Heart left ventricle (tissue), 16 donors: ENCODE results near the gene CAPN11. TPM values are rescaled to one million over a fixed set of nuclear protein-coding genes. Genes with fewer than 3 reads are reported as not detected.

Source experiments
- ATAC-seq, 4 donors: fragments of 200-7000 bp; cut with Tn5 transposase; one replicate each; pipeline ENCODE4 v1.9.1; 2020 to 2022; ENCODE audit warnings: moderate library complexity in 4 of 4, mild to moderate bottlenecking in 3 of 4, moderate number of reproducible peaks in 1 of 4
- DNase-seq, 5 donors: peaks; one replicate each; pipeline ENCODE4 v3.0.0-alpha.2; 2020
- H3K27ac ChIP-seq, 12 donors: fragments of 200-600 bp; sonication (generic) in 4 of 12; one replicate each; pipeline versions ENCODE4 v1.5.0 to v1.8.0; 2016 to 2022; ENCODE audit warnings: mild to moderate bottlenecking in 2 of 12
- H3K27me3 ChIP-seq, 9 donors: fragments of 200-600 bp; sonication (generic) in 2 of 9; one replicate each; pipeline versions ENCODE4 v1.5.1 to v1.8.0; 2016 to 2022; ENCODE audit warnings: mild to moderate bottlenecking in 3 of 9
- H3K36me3 ChIP-seq, 9 donors: fragments of 200-600 bp; sonication (generic) in 2 of 9; one replicate each; pipeline versions ENCODE4 v1.5.0 to v1.8.0; 2018 to 2022; ENCODE audit warnings: mild to moderate bottlenecking in 2 of 9
- H3K4me1 ChIP-seq, 12 donors: fragments of 200-600 bp; sonication (generic) in 4 of 12; one replicate each; pipeline versions ENCODE4 v1.5.0 to v1.8.0; 2016 to 2022; ENCODE audit warnings: mild to moderate bottlenecking in 3 of 12
- H3K4me3 ChIP-seq, 12 donors: fragments of 200-600 bp; sonication (generic) in 4 of 12; one replicate each; pipeline versions ENCODE4 v1.5.0 to v1.8.0; 2017 to 2022; ENCODE audit warnings: mild to moderate bottlenecking in 9 of 12, moderate library complexity in 4 of 12
- H3K9me3 ChIP-seq, 12 donors: fragments of 200-600 bp; sonication (generic) in 4 of 12; one replicate each; pipeline versions ENCODE4 v1.5.0 to v1.8.0; 2016 to 2022; ENCODE audit warnings: mild to moderate bottlenecking in 1 of 12
- POLR2A ChIP-seq, 2 donors: fragments of 450-650 bp; IDR thresholded peaks; one replicate each; pipeline ENCODE4 v1.6.1; 2017; ENCODE audit warnings: antibody characterized with exemption in 2 of 2, mild to moderate bottlenecking in 2 of 2, moderate library complexity in 2 of 2
- WGBS, 4 donors: extraction: QIAGEN DNeasy Blood & Tissue Kit in 2 of 4; methylation state at CpG; one replicate each; pipeline versions ENCODE4 v1.1.5 to v1.1.7; 2013 to 2018; 5-methylcytosine and 5-hydroxymethylcytosine counted together
- intact Hi-C, 10 donors: fragments of 100-400 bp; cut with DNase I; formaldehyde crosslinking; loops; one replicate each; pipeline versions ENCODE4 v1.11.1 to v1.14.2; 2022
- polyA plus RNA-seq, 2 donors: library from polyadenylated mRNA; stranded (reverse); fragments of 200-250 nt; gene quantifications; one replicate each; pipeline ENCODE4 v1.2.3, GENCODE V29; 2013
- total RNA-seq, 9 donors: library from RNA; depleted of rRNA in 2 of 9; stranded (reverse); fragments of >200 nt in 2 of 9; fragmentation: NEBNext Ultra II Directional in 3 of 9; extraction: Animal tissue kit (Norgen Biotek cat#: 25700) in 3 of 9; gene quantifications; one replicate each; pipeline versions ENCODE4 v1.1.0 to v1.2.4, GENCODE V29; 2016 to 2023
- TF ChIP-seq, protein P1 (sequence below), 12 donors: fragments of 200-600 bp; sonication (generic) in 4 of 12; IDR thresholded peaks; one replicate each; pipeline versions ENCODE4 v1.5.0 to v1.8.0; 2018 to 2022; ENCODE audit warnings: antibody characterized with exemption in 12 of 12, mild to moderate bottlenecking in 5 of 12
- donor health status: ischemic (EF 13 %, LVEDD 7.1; RV severe dilation, severe dysfunction).
- donor health status: healthy with polysubstance abuse.
- donor health status: DM: no; HTN: yes; CAD: no.
- donor health status: DM: no; HTN: no; CAD: no.
- donor health status: ischemic (EF 25% LVEDD 6.9; RV normal size, moderate dysfunction).
- donor health status: ischemic (EF 25% LVEDD 5.7; RV mildly dilated, moderate dysfunction).
- donor health status: healthy.
- donor health status: DM: yes; HTN: yes; CAD: no.
- donor health status: ischemic (EF 35%, LVEDD 5.7; RV mildly dilated, moderate dysfunction).
- donor health status: nonischemic (EF 11% LVEDD 7.7; RV severe dilation, severe dysfunction).
- donor health status: DM: yes; HTN: yes; CAD: no.
- donor health status: PGD.
- donor health status: ischemic (EF 29% LVEDD 5.4; RV normal size, mild dysfunction).
- donor health status: nonischemic (EF 23%, LVEDD 6.1; RV moderate dilation, normal function).

Gene CAPN11
- total and polyA plus RNA-seq, 11 donors: 0.08 to 1.8 (median 0.38) TPM; not detected in 3

DNA sequence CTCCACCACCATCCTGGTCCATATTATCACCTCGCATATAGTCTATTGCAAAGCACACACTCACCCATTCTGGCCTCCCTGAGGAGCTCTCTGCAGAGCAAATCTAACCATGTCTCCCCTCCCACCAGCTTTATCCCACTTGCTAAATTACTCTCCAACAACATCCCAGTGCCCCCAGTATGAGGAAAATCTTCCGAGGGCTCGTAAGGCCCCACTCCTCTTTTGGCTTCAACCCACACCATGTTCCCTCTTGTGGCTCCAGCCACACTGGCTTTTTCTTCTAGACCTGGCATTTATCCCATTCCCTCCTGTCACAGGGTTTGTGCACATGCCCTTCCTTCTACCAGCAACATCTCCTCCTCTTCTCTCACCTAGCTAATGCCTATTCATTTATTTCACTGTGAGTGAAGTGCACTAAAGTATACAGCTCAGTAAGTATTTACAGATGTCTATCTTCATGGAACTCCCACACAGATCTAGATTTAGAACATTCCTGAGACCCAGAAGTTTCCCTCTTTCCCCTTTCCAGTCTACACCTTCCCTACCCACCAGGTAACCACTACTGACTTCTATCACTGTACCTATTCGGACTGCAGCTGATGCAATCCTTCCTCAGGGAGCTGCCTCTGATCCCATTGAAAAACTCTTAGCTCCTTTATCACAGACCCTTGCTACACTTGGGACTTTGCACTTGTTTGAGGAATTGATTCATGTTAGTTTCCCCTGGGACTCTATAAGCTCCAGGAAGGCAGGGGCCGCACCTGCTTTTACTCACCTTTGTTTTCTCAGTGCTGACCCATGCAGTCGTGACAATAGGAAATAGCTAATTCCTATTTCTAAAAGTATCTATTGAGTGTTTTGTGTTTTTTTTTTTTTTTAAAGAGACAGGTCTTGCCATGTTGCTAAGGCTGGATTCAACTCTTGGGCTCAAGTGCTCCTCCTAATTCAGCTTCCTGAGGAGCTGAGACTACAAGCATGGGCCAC is 46.9 kb upstream of the CAPN11 start:
- intact Hi-C loops: no loop called here
- H3K9me3 ChIP-seq: no peaks in the 10 kb centered on the region
- WGBS, 4 donors: 69 to 84% (median 75%) methylated on average over 6 of the region's 6 CpGs
- ATAC-seq (no peak), DNase-seq (no peak)
- TF ChIP-seq, protein P1, sequence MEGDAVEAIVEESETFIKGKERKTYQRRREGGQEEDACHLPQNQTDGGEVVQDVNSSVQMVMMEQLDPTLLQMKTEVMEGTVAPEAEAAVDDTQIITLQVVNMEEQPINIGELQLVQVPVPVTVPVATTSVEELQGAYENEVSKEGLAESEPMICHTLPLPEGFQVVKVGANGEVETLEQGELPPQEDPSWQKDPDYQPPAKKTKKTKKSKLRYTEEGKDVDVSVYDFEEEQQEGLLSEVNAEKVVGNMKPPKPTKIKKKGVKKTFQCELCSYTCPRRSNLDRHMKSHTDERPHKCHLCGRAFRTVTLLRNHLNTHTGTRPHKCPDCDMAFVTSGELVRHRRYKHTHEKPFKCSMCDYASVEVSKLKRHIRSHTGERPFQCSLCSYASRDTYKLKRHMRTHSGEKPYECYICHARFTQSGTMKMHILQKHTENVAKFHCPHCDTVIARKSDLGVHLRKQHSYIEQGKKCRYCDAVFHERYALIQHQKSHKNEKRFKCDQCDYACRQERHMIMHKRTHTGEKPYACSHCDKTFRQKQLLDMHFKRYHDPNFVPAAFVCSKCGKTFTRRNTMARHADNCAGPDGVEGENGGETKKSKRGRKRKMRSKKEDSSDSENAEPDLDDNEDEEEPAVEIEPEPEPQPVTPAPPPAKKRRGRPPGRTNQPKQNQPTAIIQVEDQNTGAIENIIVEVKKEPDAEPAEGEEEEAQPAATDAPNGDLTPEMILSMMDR (IDR thresholded peaks at IDR 0.05): no peak
- TF ChIP-seq POLR2A (IDR thresholded peaks at IDR 0.05): no peak
- H3K4me3 ChIP-seq: no peak overlapping the region
- no peaks in the 10 kb centered on the region for H3K27me3 ChIP-seq
- peaks cover 0 to 53% (median 21%) of the 10 kb centered on the region in 12 donors for H3K4me1 ChIP-seq
- peaks cover 0 to 80% (median 47%) of the 10 kb centered on the region in 9 donors for H3K36me3 ChIP-seq
- peak overlapping the region in 3 of 12 donors; percentile 85 to 92 (median 89) for H3K27ac ChIP-seq

DNA sequence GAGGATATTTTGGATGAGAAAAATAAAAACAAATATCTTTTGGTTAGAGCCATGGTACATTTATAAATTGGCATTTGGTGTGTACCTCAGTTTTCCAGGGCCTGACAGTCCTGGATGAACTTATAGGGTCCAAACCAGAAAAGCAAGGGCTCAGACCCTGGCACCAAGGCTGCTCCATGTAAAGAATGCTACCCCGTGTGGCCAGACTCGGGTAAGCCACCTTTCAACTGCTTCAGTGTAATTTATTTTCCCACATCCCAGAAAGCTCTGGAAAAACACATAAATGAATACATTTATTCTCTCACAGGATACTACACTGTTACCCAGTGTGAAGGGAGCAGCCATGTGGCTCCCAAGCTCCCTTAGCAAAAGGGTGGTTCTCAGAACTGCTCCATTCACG is 45.2 kb upstream of the CAPN11 start:
- H3K4me1 ChIP-seq: peaks cover 0 to 63% (median 26%) of the 10 kb centered on the region in 12 donors
- TF ChIP-seq, protein P1 (IDR thresholded peaks at IDR 0.05): no peak
- no peak for TF ChIP-seq POLR2A (IDR thresholded peaks at IDR 0.05)
- H3K9me3 ChIP-seq: no peaks in the 10 kb centered on the region

DNA sequence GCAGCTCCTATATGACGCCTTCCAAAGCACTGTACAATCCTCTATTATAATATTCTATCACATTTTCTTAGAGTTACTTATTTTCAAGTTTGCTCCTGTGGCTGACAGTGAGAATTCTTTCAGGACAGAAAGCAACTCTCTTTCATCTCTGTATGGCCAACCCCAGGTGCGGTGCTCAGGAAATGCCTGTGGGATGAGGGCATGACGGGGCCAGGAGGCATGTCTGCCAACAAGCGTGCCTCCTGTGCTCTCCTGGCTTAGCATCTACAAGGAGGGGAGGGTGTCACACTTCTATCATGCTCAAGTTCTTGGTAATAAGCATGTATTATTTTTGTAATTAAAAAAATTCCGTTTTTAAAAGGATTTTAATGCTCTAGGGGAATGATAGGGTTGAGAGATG is 42.8 kb upstream of the CAPN11 start:
- Histone ChIP-seq H3K9me3 (no peaks in the 10 kb centered on the region), H3K4me3 (no peak overlapping the region), H3K4me1 (peaks cover 4 to 65% (median 34%) of the 10 kb centered on the region in 12 donors), H3K27ac (no peak overlapping the region), H3K27me3 (no peaks in the 10 kb centered on the region), H3K36me3 (peaks cover 0 to 60% (median 41%) of the 10 kb centered on the region in 9 donors)
- no peak for DNase-seq
- ATAC-seq: no peak
- intact Hi-C loops: no loop called here
- 54 to 74% (median 69%) methylated on average over 5 of the region's 5 CpGs for WGBS, 4 donors
- TF ChIP-seq POLR2A (IDR thresholded peaks at IDR 0.05): no peak
- TF ChIP-seq, protein P1 (IDR thresholded peaks at IDR 0.05): no peak

More for the DNA sequence above, 45.2 kb upstream of the CAPN11 start:
- intact Hi-C loops: no loop called here
- H3K4me3 ChIP-seq: no peak overlapping the region
- H3K27ac ChIP-seq: no peak overlapping the region
- H3K27me3 ChIP-seq: no peaks in the 10 kb centered on the region
- H3K36me3 ChIP-seq: peaks cover 0 to 77% (median 47%) of the 10 kb centered on the region in 9 donors
- DNase-seq: no peak
- no peak for ATAC-seq
- WGBS, 4 donors: 33 to 59% (median 52%) methylated on average over 2 to 3 of the region's 3 CpGs

DNA sequence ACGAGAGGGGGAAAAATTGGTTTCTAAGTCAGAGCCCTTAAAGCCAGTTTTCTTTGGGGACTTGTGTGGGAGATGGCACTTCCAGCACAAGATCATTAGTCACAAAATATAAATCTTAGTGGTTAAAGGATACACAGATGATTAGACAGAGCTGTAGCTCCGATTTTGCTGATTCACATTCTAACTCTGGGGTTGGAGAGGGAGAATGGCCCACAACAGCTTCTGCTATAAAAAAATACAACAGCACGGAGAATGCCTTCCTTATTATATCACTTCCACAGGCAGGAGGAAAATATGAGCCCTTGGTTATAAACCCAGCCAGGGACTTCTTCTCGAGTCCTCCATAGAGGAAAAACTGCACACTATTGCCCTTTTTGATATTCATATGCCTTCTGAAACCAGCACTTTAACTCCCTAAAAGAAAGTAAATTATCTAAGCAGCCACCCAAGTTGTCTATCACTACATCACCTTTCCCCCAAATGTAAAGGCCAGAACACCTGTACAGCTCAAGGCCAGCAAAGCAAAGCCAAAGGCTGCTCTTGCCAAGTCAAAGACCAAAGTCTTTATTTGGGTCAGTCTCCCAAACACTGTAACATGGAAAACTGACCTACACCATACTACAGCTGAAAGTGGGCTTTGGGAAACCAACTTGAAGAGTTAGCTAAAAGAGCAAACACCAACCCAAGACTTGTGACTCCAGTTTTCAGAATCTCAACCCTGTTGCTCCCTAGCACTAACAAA is 41.8 kb upstream of the CAPN11 start:
- no peaks in the 10 kb centered on the region for H3K27me3 ChIP-seq
- 20 to 57% (median 46%) methylated on average over 4 of the region's 4 CpGs for WGBS, 4 donors
- intact Hi-C loops: no loop called here
- ATAC-seq (peak in 2 of 4 donors; percentile 19 to 40), DNase-seq (no peak)
- H3K9me3 ChIP-seq: no peaks in the 10 kb centered on the region
- peaks cover 0 to 50% (median 31%) of the 10 kb centered on the region in 9 donors for H3K36me3 ChIP-seq
- no peak for TF ChIP-seq POLR2A (IDR thresholded peaks at IDR 0.05)
- TF ChIP-seq, protein P1 (IDR thresholded peaks at IDR 0.05): no peak
- H3K4me3 ChIP-seq: no peak overlapping the region
- peaks cover 4 to 68% (median 40%) of the 10 kb centered on the region in 12 donors for H3K4me1 ChIP-seq
- H3K27ac ChIP-seq: peak overlapping the region in 5 of 12 donors; percentile 1 to 36 (median 21)
